CD4-positive, alpha-beta T cell treated with Interleukin-17A for 4 hours (primary cell): ENCODE results near the gene AQP2.
"Not testable (repeated sequence)": the region's sequence is repeated elsewhere in the genome, so short reads cannot be mapped to it uniquely, and the experiment has no call there.

Experiments used
- DNase-seq: peaks from one replicate; pipeline ENCODE4 v3.0.0-alpha.2; 2020; ENCODE audit warnings: mixed read lengths

The AQP2 gene

GRCh38 chr12:49972641-49973360 lies 22.3 kb downstream of the AQP2 start, which contains the start of gene AQP6:
Gene AQP6 (plus strand): TSS chr12:49972947. CDS start chr12:49973174, 227 bp downstream.
- DNase-seq = no peak

- DNase-seq = no peak
Observed at GRCh38 chr12:49973361-49973830, 22.9 kb downstream of the AQP2 start.

- no peak for DNase-seq
Observed at GRCh38 chr12:49974231-49974675, 23.7 kb downstream of the AQP2 start.

- no peak for DNase-seq
Observed at GRCh38 chr12:49974677-49975317, 24.3 kb downstream of the AQP2 start.

GRCh38 chr12:49975318-49975761 lies 24.8 kb downstream of the AQP2 start:
- no peak for DNase-seq

- DNase-seq = no peak
Observed at GRCh38 chr12:49976557-49976956, 26.0 kb downstream of the AQP2 start.

GRCh38 chr12:49978125-49978524 lies 27.6 kb downstream of the AQP2 start:
- no peak for DNase-seq

- no peak for DNase-seq
Observed at GRCh38 chr12:49979016-49979586, 28.6 kb downstream of the AQP2 start.

GRCh38 chr12:49979791-49980190 lies 29.3 kb downstream of the AQP2 start:
- no peak for DNase-seq

- DNase-seq = no peak
Observed at GRCh38 chr12:49980501-49981349, 30.2 kb downstream of the AQP2 start.

GRCh38 chr12:49982246-49983087 lies 31.9 kb downstream of the AQP2 start:
- DNase-seq = no peak

GRCh38 chr12:49983892-49984291 lies 33.4 kb downstream of the AQP2 start:
- no peak for DNase-seq

GRCh38 chr12:49984476-49985359 lies 34.2 kb downstream of the AQP2 start:
- DNase-seq = no peak

- DNase-seq = no peak
Observed at GRCh38 chr12:49985981-49986380, 35.4 kb downstream of the AQP2 start.

- not testable (repeated sequence) for DNase-seq
Observed at GRCh38 chr12:49986476-49986875, 35.9 kb downstream of the AQP2 start.

- DNase-seq = no peak
Observed at GRCh38 chr12:49987625-49988303, 37.2 kb downstream of the AQP2 start.

GRCh38 chr12:49989400-49989799 lies 38.9 kb downstream of the AQP2 start:
- DNase-seq = not testable (repeated sequence)

- no peak for DNase-seq
Observed at GRCh38 chr12:49990273-49990672, 39.7 kb downstream of the AQP2 start.

- DNase-seq = no peak
Observed at GRCh38 chr12:49998453-49998852, 47.9 kb downstream of the AQP2 start.

GRCh38 chr12:50003595-50003994 lies 53.1 kb downstream of the AQP2 start:
- DNase-seq = no peak
